Measurements from ENCODE around the gene VPS35.
"Not testable (repeated sequence)": the region's sequence is repeated elsewhere in the genome, so short reads cannot be mapped to it uniquely, and the experiment has no call there.

- TF ChIP-seq CTCF (IDR thresholded peaks at IDR 0.05); NR2C2 (CRISPR knock-in tag; IDR thresholded peaks at IDR 0.05); ZNF423 (CRISPR knock-in tag; IDR thresholded peaks at IDR 0.05); ATF6 (CRISPR knock-in tag; IDR thresholded peaks at IDR 0.05); TEAD4 (CRISPR knock-in tag; IDR thresholded peaks at IDR 0.05); NFYB (CRISPR knock-in tag; conservative IDR thresholded peaks at IDR 0.05; ENCODE audit: low read depth); ZNF512 (CRISPR knock-in tag; IDR thresholded peaks at IDR 0.05; ENCODE audit: borderline replicate concordance): not testable (repeated sequence)
These were observed 62.3 kb downstream of the VPS35 start for GRCh38 chr16:46626681-46627080.

Data from WTC11 (cell line).